H1 (cell line): Measurements from ENCODE around the gene FICD. TPM values are rescaled to one million over a fixed set of nuclear protein-coding genes. Genes with fewer than 3 reads are reported as not detected.

Source experiments
- polyA plus RNA-seq, 7 experiments: library from polyadenylated mRNA; depleted of rRNA in 3 of 7; stranded (reverse) in 5 of 7; unstranded in 2 of 7; fragments of >200 nt in 5 of 7; fragments of 200-250 nt in 2 of 7; gene quantifications; 1 replicate in 5 of 7; 2 replicates in 1 of 7; 4 replicates in 1 of 7; pipeline versions ENCODE4 v1.2.1 to v1.2.3, GENCODE V29; 2011 to 2013; ENCODE audit warnings: missing spikeins in 2 of 7, mixed read lengths in 2 of 7
- total RNA-seq: library from RNA; stranded (reverse); fragmentation: NEBNext Ultra II Directional; extraction: Animal tissue kit (Norgen Biotek cat#: 25700); gene quantifications from 2 replicates; pipeline ENCODE4 v1.2.1, GENCODE V29; 2021
- TF ChIP-seq, protein P1 (sequence below): IDR thresholded peaks from 2 replicates; pipeline ENCODE4 v1.6.1; 2012; ENCODE audit warnings: low read length, inconsistent platforms

Gene FICD
- total and polyA plus RNA-seq, 2 of the 8 experiments (the other 6 are each of a cell fraction or from before 2014, with no cell fraction given) = 2.2 to 6.0 TPM

DNA sequence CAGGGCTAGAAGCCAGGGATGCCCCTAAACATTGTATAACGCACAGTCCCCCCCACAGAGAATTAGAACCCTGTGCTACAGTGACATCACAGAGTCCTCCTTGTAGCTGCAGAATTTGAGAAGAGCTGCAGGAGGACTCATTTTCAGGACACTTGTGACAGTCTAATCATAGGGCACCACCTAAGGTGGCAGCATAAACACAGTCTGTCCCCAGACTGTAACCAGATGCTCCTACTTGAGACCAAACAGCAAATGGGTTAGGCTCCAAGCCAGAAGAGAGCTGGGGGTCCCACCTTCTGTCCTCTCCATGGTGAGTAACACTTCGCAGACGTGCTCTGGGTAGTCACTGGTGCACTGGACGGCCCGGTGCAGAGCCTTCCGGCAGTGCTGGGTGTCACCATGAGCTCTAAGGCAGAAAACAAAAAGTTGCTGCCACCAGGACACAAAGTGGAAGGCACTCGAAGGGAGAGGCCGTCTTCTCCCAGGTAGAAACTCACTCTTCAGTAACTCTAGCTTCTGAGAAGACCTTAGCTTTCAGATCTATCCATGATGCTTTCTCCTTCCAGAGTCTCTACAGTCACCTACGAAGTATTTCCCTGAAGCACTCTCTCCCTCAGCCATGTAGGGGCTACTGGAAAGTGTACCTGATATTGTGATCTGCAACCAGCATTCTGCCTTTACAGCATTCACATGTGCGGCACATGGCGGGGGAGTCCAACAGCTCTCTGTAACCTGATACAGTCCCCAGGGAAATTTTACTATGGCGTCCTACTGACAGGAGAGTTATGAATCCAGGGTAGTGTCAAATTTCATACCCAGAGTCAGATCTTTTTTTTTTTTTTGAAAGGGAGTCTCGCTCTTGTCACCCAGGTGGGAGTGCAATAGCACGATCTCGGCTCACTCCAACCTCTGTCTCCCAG lies 17.1 kb downstream of the FICD start (continued):
- TF ChIP-seq, protein P1, sequence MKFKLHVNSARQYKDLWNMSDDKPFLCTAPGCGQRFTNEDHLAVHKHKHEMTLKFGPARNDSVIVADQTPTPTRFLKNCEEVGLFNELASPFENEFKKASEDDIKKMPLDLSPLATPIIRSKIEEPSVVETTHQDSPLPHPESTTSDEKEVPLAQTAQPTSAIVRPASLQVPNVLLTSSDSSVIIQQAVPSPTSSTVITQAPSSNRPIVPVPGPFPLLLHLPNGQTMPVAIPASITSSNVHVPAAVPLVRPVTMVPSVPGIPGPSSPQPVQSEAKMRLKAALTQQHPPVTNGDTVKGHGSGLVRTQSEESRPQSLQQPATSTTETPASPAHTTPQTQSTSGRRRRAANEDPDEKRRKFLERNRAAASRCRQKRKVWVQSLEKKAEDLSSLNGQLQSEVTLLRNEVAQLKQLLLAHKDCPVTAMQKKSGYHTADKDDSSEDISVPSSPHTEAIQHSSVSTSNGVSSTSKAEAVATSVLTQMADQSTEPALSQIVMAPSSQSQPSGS = no peak
